Transverse colon (tissue), 4 donors: Measurements from ENCODE around the gene COL8A1. TPM values are rescaled to one million over a fixed set of nuclear protein-coding genes. Genes with fewer than 3 reads are reported as not detected.

ENCODE experiments used
- DNase-seq: peaks from one replicate; pipeline ENCODE4 v3.0.0-alpha.2; 2019
- H3K27ac ChIP-seq, 4 donors: fragments of 200-600 bp; sonication (generic); 2 replicates each; pipeline ENCODE4 v1.5.1; 2016 to 2018; ENCODE audit warnings: inconsistent platforms in 4 of 4
- H3K27me3 ChIP-seq: fragments of 200-600 bp; sonication (generic); 2 replicates; pipeline ENCODE4 v1.5.1; 2017; ENCODE audit warnings: inconsistent platforms
- H3K36me3 ChIP-seq, 4 donors: fragments of 200-600 bp; sonication (generic); 2 replicates each; pipeline ENCODE4 v1.5.1; 2017 to 2019; ENCODE audit warnings: inconsistent platforms in 4 of 4
- H3K4me1 ChIP-seq, 4 donors: fragments of 200-600 bp; sonication (generic); 2 replicates each; pipeline ENCODE4 v1.5.1; 2017 to 2020; ENCODE audit warnings: inconsistent platforms in 4 of 4
- H3K4me3 ChIP-seq, 4 donors: fragments of 200-600 bp; sonication (generic); 1 replicate in 1 of 4; 2 replicates in 3 of 4; pipeline versions ENCODE4 v1.5.1 to v1.6.1; 2017 to 2019; ENCODE audit warnings: inconsistent platforms in 4 of 4
- H3K9me3 ChIP-seq, 2 donors: fragments of 200-600 bp; sonication (generic); 2 replicates each; pipeline ENCODE4 v1.5.1; 2017 to 2019; ENCODE audit warnings: inconsistent platforms in 2 of 2
- EP300 ChIP-seq: sonication (generic); formaldehyde crosslinking; IDR thresholded peaks from one replicate; pipeline ENCODE4 v1.6.1; 2017; ENCODE audit warnings: antibody characterized with exemption, low read depth
- POLR2A ChIP-seq: fragments of 450-650 bp; IDR thresholded peaks from one replicate; pipeline ENCODE4 v1.6.1; 2016; ENCODE audit warnings: antibody characterized with exemption, mild to moderate bottlenecking, moderate library complexity
- POLR2AphosphoS5 ChIP-seq, 3 donors: sonication (generic); formaldehyde crosslinking; IDR thresholded peaks; one replicate each; pipeline ENCODE4 v1.6.1; 2016; ENCODE audit warnings: antibody characterized with exemption in 3 of 3
- WGBS, 2 donors: methylation state at CpG; one replicate each; pipeline ENCODE4 v1.1.5; 2018; ENCODE audit warnings: low coverage in 1 of 2; 5-methylcytosine and 5-hydroxymethylcytosine counted together
- in situ Hi-C, 4 donors: fragments of 200-750 bp; cut with MboI; loops; one replicate each; pipeline versions ENCODE4 v1.15.0 to v1.15.1; 2017; ENCODE audit warnings: low sequenced_read_pairs in 3 of 4, low pct_ligation_motif_present in 1 of 4, low pct_unique_long_range_greater_than_20kb in 1 of 4
- intact Hi-C: fragments of 100-400 bp; cut with DNase I; formaldehyde crosslinking; loops from one replicate; pipeline ENCODE4 v1.15.1; 2023; ENCODE audit warnings: low total_unique reads
- total RNA-seq, 4 donors: library from RNA; depleted of rRNA; stranded (reverse); fragments of >200 nt; gene quantifications; one replicate each; pipeline ENCODE4 v1.1.0, GENCODE V29; 2016
- TF ChIP-seq, protein P1 (sequence below), 5 experiments: fragments of 200-600 bp in 3 of 5; fragments of 450-650 bp in 2 of 5; sonication (generic) in 3 of 5; IDR thresholded peaks; 1 replicate in 2 of 5; 2 replicates in 3 of 5; pipeline ENCODE4 v1.5.1; 2016 to 2017; ENCODE audit warnings: antibody characterized with exemption in 5 of 5, inconsistent platforms in 3 of 5, mild to moderate bottlenecking in 2 of 5, moderate library complexity in 1 of 5

The COL8A1 gene
- total RNA-seq, 4 donors from 2014 or later = 1.5 to 10.5 (median 3.7) TPM

DNA sequence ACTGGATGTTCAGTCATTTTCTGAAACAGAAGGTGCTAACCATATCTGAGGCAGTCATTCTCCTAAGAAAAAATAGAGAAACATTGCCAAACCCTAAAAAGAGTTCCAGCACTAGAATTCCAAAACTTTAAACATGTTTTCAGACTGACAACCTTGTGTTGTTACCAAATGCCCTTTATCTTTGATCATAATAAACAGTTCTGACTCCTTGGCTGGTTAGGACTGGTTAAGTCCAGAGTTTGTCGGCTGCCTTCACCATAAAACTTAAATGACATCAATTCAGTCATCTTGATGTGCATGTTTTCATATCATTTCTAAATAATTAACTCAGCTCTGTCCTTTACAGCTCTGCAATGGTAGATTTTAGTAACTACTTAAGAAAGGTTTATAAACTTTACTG is 68.0 kb downstream of the COL8A1 start:
- H3K9me3 ChIP-seq = no peaks in the 10 kb centered on the region
- intact Hi-C loops (no loop called here), in situ Hi-C loops (no loop called here)
- H3K36me3 ChIP-seq = no peaks in the 10 kb centered on the region
- H3K27me3 ChIP-seq = no peaks in the 10 kb centered on the region
- TF ChIP-seq, protein P1, sequence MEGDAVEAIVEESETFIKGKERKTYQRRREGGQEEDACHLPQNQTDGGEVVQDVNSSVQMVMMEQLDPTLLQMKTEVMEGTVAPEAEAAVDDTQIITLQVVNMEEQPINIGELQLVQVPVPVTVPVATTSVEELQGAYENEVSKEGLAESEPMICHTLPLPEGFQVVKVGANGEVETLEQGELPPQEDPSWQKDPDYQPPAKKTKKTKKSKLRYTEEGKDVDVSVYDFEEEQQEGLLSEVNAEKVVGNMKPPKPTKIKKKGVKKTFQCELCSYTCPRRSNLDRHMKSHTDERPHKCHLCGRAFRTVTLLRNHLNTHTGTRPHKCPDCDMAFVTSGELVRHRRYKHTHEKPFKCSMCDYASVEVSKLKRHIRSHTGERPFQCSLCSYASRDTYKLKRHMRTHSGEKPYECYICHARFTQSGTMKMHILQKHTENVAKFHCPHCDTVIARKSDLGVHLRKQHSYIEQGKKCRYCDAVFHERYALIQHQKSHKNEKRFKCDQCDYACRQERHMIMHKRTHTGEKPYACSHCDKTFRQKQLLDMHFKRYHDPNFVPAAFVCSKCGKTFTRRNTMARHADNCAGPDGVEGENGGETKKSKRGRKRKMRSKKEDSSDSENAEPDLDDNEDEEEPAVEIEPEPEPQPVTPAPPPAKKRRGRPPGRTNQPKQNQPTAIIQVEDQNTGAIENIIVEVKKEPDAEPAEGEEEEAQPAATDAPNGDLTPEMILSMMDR (IDR thresholded peaks at IDR 0.05) = no peak
- peak in 1 of 3 donors; percentile 47 for TF ChIP-seq POLR2AphosphoS5 (IDR thresholded peaks at IDR 0.05)
- no peak overlapping the region for H3K4me3 ChIP-seq
- 15 to 17% methylated on average over 1 of the region's 1 CpG for WGBS, 2 donors
- peak overlapping the region in 1 of 4 donors; percentile 31 for H3K27ac ChIP-seq
- H3K4me1 ChIP-seq = peaks cover 0 to 9% (median 3%) of the 10 kb centered on the region in 4 donors
- DNase-seq = peak; percentile 12

DNA sequence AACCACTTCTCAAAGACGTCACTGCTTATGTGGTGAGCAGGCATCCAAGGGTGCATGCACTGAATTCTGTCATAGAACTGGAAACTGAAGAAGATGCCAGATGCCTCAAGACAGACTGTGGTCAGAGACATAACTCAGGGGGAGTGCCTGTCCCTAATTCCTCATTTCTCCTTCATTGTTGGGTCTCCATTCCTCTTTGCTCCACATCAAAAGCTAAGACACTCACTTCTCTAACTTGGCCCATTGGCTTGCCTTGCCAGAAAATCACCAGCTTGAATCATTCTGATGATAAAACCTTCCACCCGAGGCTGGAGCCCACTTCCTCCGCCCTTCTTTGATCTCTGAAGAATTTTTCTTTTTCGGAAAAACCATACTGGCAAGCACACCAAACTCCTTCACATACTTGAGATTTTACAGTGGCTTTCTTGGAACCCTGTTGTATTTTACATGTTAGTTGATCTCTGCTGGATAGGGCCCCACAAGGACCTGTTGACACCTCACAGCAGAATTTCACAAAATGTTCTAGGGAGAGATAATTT is 69.9 kb downstream of the COL8A1 start:
- 71 to 85% methylated on average over 3 to 4 of the region's 4 CpGs for WGBS, 2 donors
- H3K9me3 ChIP-seq = no peaks in the 10 kb centered on the region
- no peaks in the 10 kb centered on the region for H3K36me3 ChIP-seq
- peaks cover 0 to 9% (median 3%) of the 10 kb centered on the region in 4 donors for H3K4me1 ChIP-seq
- TF ChIP-seq POLR2AphosphoS5 (IDR thresholded peaks at IDR 0.05) (no peak), POLR2A (no peak), EP300 (no peak)
- TF ChIP-seq, protein P1 (IDR thresholded peaks at IDR 0.05) = no peak
- no peak overlapping the region for H3K27ac ChIP-seq
- H3K4me3 ChIP-seq = no peak overlapping the region
- no peak for DNase-seq
- intact Hi-C loops (no loop called here), in situ Hi-C loops (no loop called here)
- H3K27me3 ChIP-seq = no peaks in the 10 kb centered on the region

DNA sequence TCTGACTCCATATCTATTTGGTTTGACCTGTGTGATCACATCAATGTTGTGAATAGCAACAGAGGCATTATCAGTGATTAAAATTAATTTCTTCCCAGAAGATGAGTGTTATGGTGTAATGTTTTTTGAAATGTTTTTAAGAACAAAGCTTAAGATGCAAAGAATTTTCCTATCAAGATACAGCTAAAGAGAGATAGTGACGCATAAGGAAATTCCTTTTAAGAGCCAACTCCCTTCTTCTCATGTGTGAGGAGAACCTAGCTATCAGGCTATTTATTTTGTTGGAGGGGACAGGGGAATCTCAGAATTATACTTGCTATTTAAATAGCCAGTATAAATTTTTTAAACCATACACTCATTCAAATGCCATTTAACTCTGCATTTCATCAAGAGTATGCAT is 71.3 kb downstream of the COL8A1 start:
- intact Hi-C loops (no loop called here), in situ Hi-C loops (no loop called here)
- TF ChIP-seq POLR2A (no peak), POLR2AphosphoS5 (IDR thresholded peaks at IDR 0.05) (no peak), EP300 (no peak)
- TF ChIP-seq, protein P1 (IDR thresholded peaks at IDR 0.05) = no peak
- Histone ChIP-seq H3K27ac (no peak overlapping the region), H3K4me3 (no peak overlapping the region), H3K4me1 (peaks cover 0 to 9% (median 3%) of the 10 kb centered on the region in 4 donors), H3K27me3 (no peaks in the 10 kb centered on the region), H3K9me3 (no peaks in the 10 kb centered on the region), H3K36me3 (no peaks in the 10 kb centered on the region)
- 94% methylated on average over 1 of the region's 1 CpG; no CpG with 5 or more reads in 1 of the 2 donors for WGBS, 2 donors
- DNase-seq = no peak

DNA sequence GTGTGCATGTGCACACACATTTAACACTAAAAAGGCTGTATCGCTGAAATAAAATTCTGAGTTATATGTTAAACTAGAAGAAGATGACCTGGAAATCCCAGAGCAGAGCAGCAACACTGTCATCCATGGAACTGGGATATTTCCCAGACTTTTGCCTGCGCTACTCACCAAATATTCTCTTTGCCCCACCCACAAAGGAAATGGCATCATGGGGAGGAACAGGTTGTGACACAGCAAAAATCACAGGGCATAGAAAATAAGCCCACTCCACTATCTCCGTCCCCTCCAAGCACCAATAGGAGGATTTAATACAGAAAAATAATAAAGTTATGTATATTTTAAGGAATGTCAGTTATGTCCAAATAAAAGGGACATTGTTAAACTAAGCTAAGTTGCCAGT is 71.7 kb downstream of the COL8A1 start:
- 86 to 88% methylated on average over 3 of the region's 3 CpGs for WGBS, 2 donors
- TF ChIP-seq, protein P1 (IDR thresholded peaks at IDR 0.05) = no peak
- TF ChIP-seq POLR2A = no peak
- TF ChIP-seq POLR2AphosphoS5 (IDR thresholded peaks at IDR 0.05) = no peak
- TF ChIP-seq EP300 = no peak
- H3K36me3 ChIP-seq = no peaks in the 10 kb centered on the region

More for the DNA sequence above, 71.7 kb downstream of the COL8A1 start:
- intact Hi-C loops (no loop called here), in situ Hi-C loops (no loop called here)
- Histone ChIP-seq H3K9me3 (no peaks in the 10 kb centered on the region), H3K27me3 (no peaks in the 10 kb centered on the region), H3K4me3 (no peak overlapping the region), H3K4me1 (peaks cover 0 to 9% (median 3%) of the 10 kb centered on the region in 4 donors), H3K27ac (no peak overlapping the region)
- no peak for DNase-seq
